GM21367 (cell line): ENCODE data around the gene DIAPH3.

Source experiments
- ATAC-seq: cut with Tn5 transposase; IDR thresholded peaks from one replicate; pipeline ENCODE4 v1.9.1; 2021; ENCODE audit not compliant: unreplicated experiment

DIAPH3 gene

GRCh38 chr13:59801107-59801880 is 362.4 kb downstream of the DIAPH3 start:
- ATAC-seq: no peak

- no peak for ATAC-seq
Measured at GRCh38 chr13:59793107-59793506, 370.6 kb downstream of the DIAPH3 start.

- no peak for ATAC-seq
Measured at GRCh38 chr13:59790626-59791025, 373.1 kb downstream of the DIAPH3 start.

- no peak for ATAC-seq
Measured at GRCh38 chr13:59789558-59789957, 374.2 kb downstream of the DIAPH3 start.

GRCh38 chr13:59787679-59788078 is 376.0 kb downstream of the DIAPH3 start:
- no peak for ATAC-seq

GRCh38 chr13:59782696-59783095 is 381.0 kb downstream of the DIAPH3 start:
- ATAC-seq: no peak

- ATAC-seq: no peak
Measured at GRCh38 chr13:59780058-59780457, 383.7 kb downstream of the DIAPH3 start.

GRCh38 chr13:59776924-59777690 is 386.6 kb downstream of the DIAPH3 start:
- ATAC-seq: no peak

- ATAC-seq: no peak
Measured at GRCh38 chr13:59774491-59774971, 389.2 kb downstream of the DIAPH3 start.

GRCh38 chr13:59771272-59771671 is 392.5 kb downstream of the DIAPH3 start:
- no peak for ATAC-seq

GRCh38 chr13:59770451-59770850 is 393.3 kb downstream of the DIAPH3 start:
- ATAC-seq: no peak

- ATAC-seq: no peak
Measured at GRCh38 chr13:59766236-59766635, 397.5 kb downstream of the DIAPH3 start.

- no peak for ATAC-seq
Measured at GRCh38 chr13:59755632-59756290, 408.0 kb downstream of the DIAPH3 start.

GRCh38 chr13:59754411-59754810 is 409.3 kb downstream of the DIAPH3 start:
- ATAC-seq: no peak

GRCh38 chr13:59750860-59751259 is 412.9 kb downstream of the DIAPH3 start:
- no peak for ATAC-seq

- no peak for ATAC-seq
Measured at GRCh38 chr13:59748046-59748445, 415.7 kb downstream of the DIAPH3 start.

- no peak for ATAC-seq
Measured at GRCh38 chr13:59747529-59747928, 416.2 kb downstream of the DIAPH3 start.

GRCh38 chr13:59746291-59746962 is 417.3 kb downstream of the DIAPH3 start:
- ATAC-seq: no peak

- no peak for ATAC-seq
Measured at GRCh38 chr13:59745392-59745788, 418.3 kb downstream of the DIAPH3 start.

GRCh38 chr13:59744747-59745391 is 418.9 kb downstream of the DIAPH3 start:
- ATAC-seq: no peak

- ATAC-seq: no peak
Measured at GRCh38 chr13:59743195-59743594, 420.5 kb downstream of the DIAPH3 start.
